ENCODE data around the gene OR1L8. TPM values are rescaled to one million over a fixed set of nuclear protein-coding genes. Genes with fewer than 3 reads are reported as not detected.

OR1L8 gene
- total RNA-seq, 2 donors from 2014 or later, result 0.29 TPM; not detected in 1

DNA sequence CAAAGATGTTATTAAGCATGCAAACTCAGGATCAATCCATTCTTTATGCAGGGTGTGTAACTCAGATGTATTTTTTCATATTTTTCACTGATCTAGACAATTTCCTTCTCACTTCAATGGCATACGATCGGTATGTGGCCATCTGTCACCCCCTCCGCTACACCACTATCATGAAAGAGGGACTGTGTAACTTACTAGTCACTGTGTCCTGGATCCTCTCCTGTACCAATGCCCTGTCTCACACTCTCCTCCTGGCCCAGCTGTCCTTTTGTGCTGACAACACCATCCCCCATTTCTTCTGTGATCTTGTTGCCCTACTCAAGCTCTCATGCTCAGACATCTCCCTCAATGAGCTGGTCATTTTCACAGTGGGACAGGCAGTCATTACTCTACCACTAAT is 63.8 kb downstream of the OR1L8 start:
- intact Hi-C loops (cut with DNase I), result no loop called here
- DNase-seq (ENCODE audit: low spot score), result no peak

DNA sequence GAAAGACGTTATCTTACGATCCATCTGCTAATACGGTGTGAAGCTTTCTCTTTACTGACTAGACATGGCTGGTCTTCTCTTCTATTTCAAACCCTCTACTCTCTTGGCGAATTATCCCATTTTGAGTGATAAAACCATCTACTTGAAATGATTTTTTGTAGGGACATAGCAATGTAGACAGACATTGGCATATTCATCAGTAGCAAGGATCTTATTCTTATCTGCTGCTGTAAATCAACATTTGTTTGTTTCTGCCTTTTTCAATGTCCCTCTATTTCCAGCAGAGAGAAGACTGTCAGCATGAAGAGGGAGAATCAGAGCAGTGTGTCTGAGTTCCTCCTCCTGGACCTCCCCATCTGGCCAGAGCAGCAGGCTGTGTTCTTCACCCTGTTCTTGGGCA is 64.3 kb downstream of the OR1L8 start, which contains the start of gene OR1J4:
Gene OR1J4, plus strand, starts transcription at position 301 of the 400 bp plus-strand sequence. Its CDS starts 0 bp downstream, at position 301.
- intact Hi-C loops (cut with DNase I), result no loop called here
- DNase-seq (ENCODE audit: low spot score), result no peak

DNA sequence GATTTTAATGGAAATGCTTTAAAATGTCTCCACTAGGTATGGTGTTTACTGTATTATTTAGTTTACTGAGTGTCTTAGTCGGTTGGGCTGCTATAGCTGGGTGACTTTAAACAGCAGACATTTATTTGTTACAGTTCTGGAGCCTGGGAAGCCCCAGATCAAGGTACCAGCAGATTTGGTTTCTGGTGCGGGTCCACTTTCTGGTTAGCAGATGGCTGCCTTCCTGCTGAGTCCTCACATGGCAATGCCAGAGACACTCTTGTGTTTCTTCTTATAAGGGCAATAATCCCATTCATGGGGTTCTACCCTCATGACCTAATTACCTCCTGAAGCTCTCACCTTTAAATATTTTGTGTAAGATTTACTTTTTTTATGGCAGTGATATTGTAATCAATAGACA is 65.0 kb downstream of the OR1L8 start:
- intact Hi-C loops (cut with DNase I), result no loop called here
- DNase-seq (ENCODE audit: low spot score), result no peak

Other genes with a start within 250 kb of the OR1L8 start
- gene PTGS1, start 212.4 kb downstream of the OR1L8 start, total RNA-seq, result 10 to 100 TPM; 20.8 to 30.2 TPM
- gene OR1J1, start 105.5 kb downstream of the OR1L8 start, total RNA-seq, result not detected
- not detected for gene OR1J2, start 72.6 kb downstream of the OR1L8 start, total RNA-seq
- not detected for gene OR1J4, start 64.2 kb downstream of the OR1L8 start, total RNA-seq
- not detected for gene OR1N1, start 56.1 kb downstream of the OR1L8 start, total RNA-seq
- gene OR1N2, start 30.3 kb downstream of the OR1L8 start, total RNA-seq, result not detected
- not detected for gene OR1Q1, start 31.4 kb upstream of the OR1L8 start, total RNA-seq
- not detected for gene OR1B1, start 74.2 kb upstream of the OR1L8 start, total RNA-seq
- gene OR1L1, start 78.3 kb upstream of the OR1L8 start, total RNA-seq, result not detected
- not detected for gene OR1L3, start 91.7 kb upstream of the OR1L8 start, total RNA-seq
- not detected for gene OR1L4, start 140.6 kb upstream of the OR1L8 start, total RNA-seq
- gene OR1L6, start 158.9 kb upstream of the OR1L8 start, total RNA-seq, result not detected
- gene OR5C1, start 205.5 kb upstream of the OR1L8 start, total RNA-seq, result not detected
- gene OR1K1, start 216.7 kb upstream of the OR1L8 start, total RNA-seq, result not detected
- gene PDCL, start 245.2 kb upstream of the OR1L8 start, total RNA-seq, result 10 to 100 TPM; 12.1 to 15.8 TPM